ENCODE data around the gene RAB11A.

GRCh38 chr15:65923264-65923663 lies 54.0 kb downstream of the RAB11A start:
- TF ChIP-seq CTCF (IDR thresholded peaks at IDR 0.05), result no peak
- TF ChIP-seq POLR2A (IDR thresholded peaks at IDR 0.05), result no peak
- no peak for TF ChIP-seq POLR2AphosphoS5 (IDR thresholded peaks at IDR 0.05)
- TF ChIP-seq EP300 (IDR thresholded peaks at IDR 0.05), result no peak
